GM21717 (cell line): ENCODE results near the gene ZNF618.

Experiments used
- ATAC-seq: cut with Tn5 transposase; IDR thresholded peaks from one replicate; pipeline ENCODE4 v1.9.1; 2021; ENCODE audit warnings: mild to moderate bottlenecking, moderate library complexity; ENCODE audit not compliant: unreplicated experiment

The ZNF618 gene

GRCh38 chr9:114014044-114014443, 137.9 kb downstream of the ZNF618 start:
- no peak for ATAC-seq

GRCh38 chr9:114015607-114016006, 139.5 kb downstream of the ZNF618 start:
- ATAC-seq, result no peak

GRCh38 chr9:114016101-114016500, 140.0 kb downstream of the ZNF618 start:
- ATAC-seq, result no peak

- no peak for ATAC-seq
These were observed 140.7 kb downstream of the ZNF618 start for GRCh38 chr9:114016629-114017423.

GRCh38 chr9:114017741-114018715, 141.9 kb downstream of the ZNF618 start:
- no peak for ATAC-seq

- no peak for ATAC-seq
These were observed 145.5 kb downstream of the ZNF618 start for GRCh38 chr9:114021578-114021977.

- no peak for ATAC-seq
These were observed 147.9 kb downstream of the ZNF618 start for GRCh38 chr9:114023961-114024360.

GRCh38 chr9:114025196-114025753, 149.2 kb downstream of the ZNF618 start:
- no peak for ATAC-seq

GRCh38 chr9:114025760-114026159, 149.7 kb downstream of the ZNF618 start:
- no peak for ATAC-seq

- no peak for ATAC-seq
These were observed 150.2 kb downstream of the ZNF618 start for GRCh38 chr9:114026335-114026734.

GRCh38 chr9:114027159-114027862, 151.2 kb downstream of the ZNF618 start:
- ATAC-seq, result no peak

GRCh38 chr9:114027863-114028465, 151.9 kb downstream of the ZNF618 start:
- ATAC-seq, result no peak

GRCh38 chr9:114028646-114029045, 152.5 kb downstream of the ZNF618 start:
- no peak for ATAC-seq

GRCh38 chr9:114029311-114030170, 153.4 kb downstream of the ZNF618 start:
- no peak for ATAC-seq

GRCh38 chr9:114030364-114030763, 154.3 kb downstream of the ZNF618 start:
- ATAC-seq, result no peak

GRCh38 chr9:114031037-114031630, 155.0 kb downstream of the ZNF618 start:
- ATAC-seq, result no peak

GRCh38 chr9:114031948-114032840, 156.1 kb downstream of the ZNF618 start:
- ATAC-seq, result no peak
